HG03571 (cell line): ENCODE measurements around the gene PLXNA4.

Experiments used
- ATAC-seq: cut with Tn5 transposase; IDR thresholded peaks from one replicate; pipeline ENCODE4 v1.9.1; 2021; ENCODE audit not compliant: unreplicated experiment

Gene PLXNA4

DNA sequence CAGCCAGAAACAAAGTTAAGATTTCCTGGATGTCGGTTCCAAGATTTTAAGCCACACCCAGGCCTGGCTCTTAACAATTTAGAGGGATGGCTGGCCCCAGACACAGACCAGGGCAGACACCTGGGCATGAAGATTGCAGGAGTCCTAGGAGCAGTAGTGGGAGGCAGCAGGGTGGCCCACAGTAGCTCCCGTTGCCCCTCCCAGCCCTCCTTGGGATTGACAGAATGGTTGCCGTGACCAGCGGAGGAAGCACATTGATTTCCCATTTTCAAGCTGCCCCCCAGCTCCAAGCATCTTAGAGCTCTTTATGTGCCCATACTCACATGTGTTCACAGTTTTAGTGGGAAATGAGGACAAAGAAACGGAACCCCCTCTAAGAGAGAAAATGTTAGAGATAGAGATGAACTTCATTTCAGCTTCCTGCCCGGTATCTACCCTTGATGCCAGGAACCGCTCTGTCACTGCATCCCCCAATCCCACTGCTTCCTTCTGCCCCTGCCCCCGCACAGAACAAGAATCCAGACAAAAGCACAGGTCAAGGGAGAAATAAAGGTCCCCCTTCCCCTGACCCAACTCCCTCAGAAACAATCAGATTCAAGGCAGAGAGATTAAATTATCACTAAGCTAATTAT lies 101.1 kb downstream of the PLXNA4 start:
- no peak for ATAC-seq

DNA sequence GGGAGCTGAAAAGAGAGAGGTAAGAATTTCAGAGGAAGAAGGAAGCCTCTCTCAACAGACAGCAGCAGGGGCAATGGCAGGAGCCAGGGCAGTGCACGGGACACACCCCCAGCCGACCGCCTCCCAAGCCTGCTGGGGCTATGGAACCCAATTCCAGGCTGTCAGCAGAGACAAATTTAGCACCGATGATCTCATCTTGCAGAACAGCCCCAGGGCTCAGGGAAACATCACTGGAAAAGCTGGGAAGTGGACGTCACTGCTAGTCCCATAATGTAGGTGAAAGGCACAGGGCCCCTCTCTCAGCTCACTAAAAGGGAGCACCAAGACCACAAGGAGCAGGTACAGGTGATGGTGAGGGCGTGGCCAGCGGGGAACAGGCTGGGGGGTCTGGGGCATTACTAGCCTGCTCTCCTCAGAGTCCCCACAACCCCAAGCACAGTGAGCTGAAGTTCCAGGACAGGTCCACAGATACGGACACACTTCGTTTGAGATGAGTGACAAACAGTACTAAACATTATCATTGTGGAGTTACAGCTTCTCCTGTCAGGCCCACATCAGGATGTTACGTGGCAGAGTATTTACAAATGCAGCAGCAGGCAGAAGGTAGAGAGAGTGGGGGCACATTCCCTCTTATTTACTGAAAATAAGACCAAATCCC lies 103.7 kb downstream of the PLXNA4 start:
- no peak for ATAC-seq

DNA sequence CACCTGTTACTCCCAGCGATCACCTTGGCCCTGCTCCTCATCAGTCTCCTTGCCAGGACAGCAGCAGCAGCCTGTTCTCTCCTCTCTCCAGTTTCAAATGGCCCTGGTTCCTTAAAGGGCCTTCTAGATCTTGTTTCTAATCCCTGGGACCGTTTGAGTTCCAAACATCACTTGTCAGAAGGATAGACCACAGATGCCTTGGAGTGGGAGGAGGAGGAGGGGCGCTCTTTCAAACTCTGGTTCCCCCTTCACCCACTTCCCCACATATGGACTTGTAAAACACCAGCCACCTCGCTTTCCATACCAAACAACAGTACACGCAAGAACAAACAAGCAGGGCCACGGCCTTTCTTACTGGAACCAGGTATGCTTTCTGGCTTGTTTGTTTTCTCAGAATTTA lies 104.8 kb downstream of the PLXNA4 start:
- ATAC-seq: no peak

DNA sequence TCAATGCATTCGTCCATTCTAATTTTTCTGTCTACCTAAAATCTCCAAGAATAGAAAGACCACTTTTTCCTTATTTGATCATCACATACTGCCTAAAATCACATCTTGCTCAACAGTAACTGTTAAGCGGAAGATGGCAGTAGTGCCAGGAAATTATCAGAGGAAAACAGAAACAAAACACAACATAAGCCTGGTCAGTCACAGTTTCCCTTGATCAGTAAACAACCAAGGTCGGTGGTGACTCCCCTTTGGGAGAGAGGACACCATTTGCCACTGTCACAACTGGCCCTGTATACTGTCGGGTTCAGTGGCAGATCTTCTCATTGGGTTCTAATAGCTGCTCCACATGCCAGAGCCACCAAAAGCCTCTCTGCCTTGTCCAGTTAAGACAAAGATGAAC lies 106.6 kb downstream of the PLXNA4 start:
- no peak for ATAC-seq

DNA sequence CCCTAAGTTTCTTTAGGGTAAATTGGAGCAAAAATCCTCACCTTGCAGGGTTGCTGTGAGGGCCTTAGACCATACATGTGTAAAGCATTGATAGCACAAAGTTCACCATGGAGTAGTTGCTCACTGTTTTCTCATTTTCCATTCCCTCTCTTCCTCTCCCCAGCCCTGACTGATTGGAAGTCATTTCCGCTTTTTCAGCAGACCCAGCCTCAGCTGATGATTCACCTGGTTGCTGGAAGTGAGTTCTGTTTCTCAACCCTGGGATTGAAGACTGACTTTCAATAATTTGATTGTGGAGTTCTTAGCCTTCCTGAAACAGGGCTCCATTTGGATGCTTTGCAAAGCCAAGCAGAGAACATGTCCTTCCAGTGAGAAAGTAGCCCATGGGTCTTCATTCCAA lies 107.0 kb downstream of the PLXNA4 start:
- no peak for ATAC-seq

DNA sequence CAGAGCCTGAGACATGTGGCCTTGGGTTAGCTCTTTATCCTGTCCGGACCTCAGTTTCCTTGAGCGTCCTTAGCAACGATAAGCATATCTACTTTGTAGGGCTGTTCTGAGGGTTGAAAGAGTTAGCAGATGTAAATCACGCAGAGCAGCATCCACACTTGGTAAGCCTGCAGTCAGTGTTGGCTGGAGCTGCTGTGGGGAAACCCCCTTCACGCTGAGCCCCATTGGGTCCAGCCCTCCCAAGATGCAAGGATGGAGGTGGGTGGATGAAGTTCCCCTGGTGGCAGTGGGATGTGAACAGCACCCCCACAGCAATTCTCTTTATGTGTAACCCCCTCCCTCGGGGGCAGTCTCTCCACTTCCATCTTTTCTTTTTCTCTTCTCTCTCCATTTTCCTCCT lies 109.9 kb downstream of the PLXNA4 start:
- ATAC-seq: no peak

DNA sequence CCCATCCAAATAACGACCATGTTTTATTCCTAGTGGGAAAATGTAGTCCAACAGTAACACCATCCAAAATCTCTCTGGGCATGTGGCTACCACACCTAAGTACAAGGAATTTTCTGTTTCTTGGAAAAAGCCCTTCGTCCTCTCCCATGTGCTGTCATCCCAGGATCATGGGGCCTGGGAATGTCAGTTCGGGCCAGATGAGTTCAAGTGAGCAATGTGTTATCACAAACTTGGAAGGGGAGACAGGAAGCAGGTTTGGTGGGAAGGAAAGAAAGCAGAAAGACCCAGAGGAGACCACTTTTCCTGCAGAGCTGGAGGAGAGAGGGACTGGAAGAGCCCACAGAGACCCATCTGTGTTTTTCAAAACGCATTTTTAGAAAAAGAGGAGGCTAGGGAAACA lies 110.8 kb downstream of the PLXNA4 start:
- no peak for ATAC-seq

DNA sequence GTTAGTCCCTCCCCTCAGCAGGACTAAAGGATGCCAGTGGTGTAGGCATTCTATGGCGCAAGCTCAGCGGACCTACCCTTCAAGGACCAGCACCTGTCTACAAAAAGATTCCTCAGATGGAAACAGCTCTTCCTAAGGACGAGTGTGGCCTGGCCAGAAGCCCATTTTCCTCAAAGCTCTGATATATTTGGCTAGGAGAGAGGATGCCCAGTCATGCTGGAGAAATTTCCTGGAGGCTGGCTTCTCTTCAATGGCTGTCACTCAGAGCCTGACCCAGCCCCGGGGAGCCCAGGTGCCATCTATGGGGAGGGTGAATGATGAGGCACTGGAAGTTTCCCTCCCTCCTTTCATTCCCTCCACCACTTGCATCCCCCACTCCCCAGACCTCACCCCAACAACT lies 111.5 kb downstream of the PLXNA4 start:
- no peak for ATAC-seq

DNA sequence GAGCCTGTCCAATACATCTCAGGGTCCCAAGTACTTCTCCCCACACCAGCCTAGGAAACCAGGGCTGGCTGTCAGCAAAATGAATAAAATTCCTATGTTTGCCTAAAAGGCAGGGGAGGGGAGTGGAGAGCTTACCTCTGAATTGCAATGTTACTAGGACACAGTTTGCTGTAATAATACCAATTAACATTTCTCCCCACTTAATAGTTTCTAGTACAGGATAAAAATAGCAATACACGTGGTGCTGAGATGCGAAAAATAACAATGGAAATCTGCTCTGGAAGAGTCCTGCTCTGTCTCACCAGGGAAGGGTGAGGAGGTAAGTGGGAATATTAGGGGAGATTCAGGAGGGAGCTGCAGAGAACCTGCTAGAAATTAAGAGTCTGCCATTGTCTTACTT lies 112.3 kb downstream of the PLXNA4 start:
- ATAC-seq: no peak

DNA sequence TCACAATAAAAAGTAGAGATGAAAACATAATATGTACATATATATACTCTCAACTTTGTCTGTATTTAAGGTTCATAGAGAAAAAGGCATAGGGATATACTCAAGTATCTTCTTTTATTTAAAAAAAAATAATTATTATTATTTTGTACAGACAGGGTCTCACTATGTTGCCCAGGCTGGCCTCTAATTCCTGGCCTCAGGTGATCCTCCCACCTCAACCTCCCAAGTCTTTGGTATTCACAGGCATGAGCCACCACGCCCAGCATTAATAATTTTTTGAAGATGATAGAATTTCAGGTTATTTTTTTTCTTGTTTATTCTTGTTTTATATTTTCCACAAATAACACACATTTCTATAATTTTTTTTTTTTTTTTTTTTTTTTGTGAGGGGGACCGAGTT lies 113.8 kb downstream of the PLXNA4 start:
- no peak for ATAC-seq

DNA sequence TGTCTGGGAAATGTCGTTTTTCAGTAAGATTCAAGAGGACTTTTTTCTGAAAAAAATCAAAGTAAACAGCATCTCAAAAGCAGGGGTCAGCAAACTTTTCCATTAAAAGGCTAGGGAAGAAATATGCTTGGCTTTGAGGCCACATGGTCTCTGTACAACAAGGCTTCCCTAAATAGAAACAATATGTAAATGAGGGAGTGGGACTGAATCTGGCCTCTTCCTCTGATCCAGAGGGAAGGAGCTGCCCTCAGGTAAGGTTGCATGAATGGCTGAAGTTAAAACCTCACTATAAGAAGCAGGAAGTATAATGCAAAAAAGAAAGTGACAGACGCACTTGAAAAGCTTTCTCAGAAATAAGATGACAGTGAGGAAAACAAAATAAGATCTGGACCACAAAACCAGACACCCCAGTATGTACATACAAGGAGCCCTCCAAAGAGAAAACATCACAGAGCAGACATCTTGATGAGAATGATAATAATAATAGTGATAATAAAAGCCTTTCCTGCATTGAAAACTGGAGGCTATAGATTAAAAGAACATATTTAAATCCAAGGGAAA lies 115.2 kb downstream of the PLXNA4 start:
- no peak for ATAC-seq

DNA sequence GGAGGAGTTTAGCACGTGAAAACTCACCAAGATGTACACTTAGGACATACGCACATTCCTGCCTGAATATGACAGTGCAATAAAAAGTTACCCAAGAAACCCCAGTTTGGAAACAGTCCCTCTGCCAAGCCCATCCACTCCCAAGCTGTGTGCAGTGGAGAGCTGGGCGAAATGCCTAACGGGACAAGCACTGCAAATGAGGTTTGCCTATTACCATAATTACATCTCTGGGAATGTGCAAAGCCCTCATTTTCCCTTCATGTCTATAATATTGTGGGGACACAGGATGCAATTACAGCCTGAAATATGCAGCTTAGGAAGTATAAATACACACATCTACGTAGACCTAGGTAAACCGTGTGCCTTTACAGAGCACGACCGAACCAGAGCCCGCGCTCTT lies 117.5 kb downstream of the PLXNA4 start:
- no peak for ATAC-seq

DNA sequence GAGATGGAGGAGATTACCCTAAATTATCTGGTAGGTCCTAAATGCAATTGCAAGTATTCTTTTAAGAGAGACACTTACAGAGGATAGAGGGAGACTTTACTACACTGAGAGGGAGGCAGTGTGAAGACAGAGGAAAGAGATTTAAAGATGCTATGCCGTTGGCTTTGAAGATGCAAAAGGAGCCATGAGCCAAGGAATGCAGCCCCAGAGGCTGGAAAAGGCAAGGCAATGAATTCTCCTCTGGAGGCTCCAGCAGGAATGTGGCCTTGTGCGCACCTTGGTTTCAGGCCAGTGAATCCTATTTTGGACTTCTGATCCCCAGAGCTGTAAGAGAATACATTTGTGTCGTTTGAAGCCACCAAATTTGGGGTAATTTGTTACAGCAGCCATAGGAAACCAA lies 118.6 kb downstream of the PLXNA4 start:
- ATAC-seq: no peak

DNA sequence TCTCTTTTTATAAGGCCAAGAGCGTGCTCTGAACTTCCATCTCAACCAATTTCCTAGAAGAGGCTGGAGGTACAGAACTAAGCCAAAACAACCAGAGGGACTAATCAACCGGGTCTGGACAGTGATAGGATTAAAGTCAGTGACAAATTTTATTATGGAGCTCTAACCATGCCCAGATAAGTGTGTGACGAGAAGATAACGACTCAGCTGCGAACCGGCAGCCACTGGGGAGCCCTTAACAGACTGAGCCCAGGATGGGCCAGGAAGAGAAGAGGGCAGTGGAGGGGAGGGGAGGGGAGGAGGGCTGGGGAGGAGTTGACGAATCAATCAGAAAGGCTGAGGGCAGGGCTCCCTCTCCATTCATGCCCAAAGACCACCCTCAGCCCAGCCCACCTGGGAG lies 119.9 kb downstream of the PLXNA4 start:
- ATAC-seq: no peak

DNA sequence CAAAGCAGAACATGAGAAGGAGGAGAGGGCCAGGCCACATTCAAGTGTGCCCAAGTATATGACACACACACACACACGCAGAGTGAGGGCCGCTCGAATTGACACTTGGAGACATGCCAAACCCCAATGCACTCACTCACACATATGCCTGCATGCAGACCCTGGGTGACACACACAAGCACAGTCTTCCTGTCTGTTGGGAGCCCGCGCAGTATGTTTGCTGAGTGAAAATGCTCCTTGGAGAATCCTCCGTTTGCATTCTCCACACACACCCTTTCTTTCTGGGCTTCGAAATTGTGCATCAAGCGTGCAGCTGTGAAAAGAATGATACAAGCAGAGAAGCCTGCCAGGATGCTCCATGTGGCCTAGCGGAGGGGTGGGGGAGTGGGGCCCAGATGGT lies 120.9 kb downstream of the PLXNA4 start:
- ATAC-seq: no peak

DNA sequence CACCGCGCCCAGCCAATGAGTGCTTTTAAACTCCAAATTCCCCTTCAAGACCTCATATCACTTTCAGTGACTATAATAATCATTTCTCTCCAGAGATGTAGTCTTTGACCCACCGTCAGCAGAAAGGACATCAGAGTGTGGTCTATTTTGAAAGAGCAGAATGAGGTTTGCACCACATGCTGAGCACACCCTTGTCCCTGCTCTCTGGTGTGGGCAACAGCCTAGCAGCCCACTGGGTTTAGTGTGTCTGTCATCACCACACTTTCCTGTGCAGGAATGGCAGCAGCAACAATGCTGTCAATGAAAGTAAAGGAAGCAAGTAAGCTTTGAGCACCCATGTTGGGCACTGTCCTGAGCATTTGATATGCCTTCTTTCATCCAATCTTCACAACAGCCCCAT lies 122.4 kb downstream of the PLXNA4 start:
- ATAC-seq: no peak

DNA sequence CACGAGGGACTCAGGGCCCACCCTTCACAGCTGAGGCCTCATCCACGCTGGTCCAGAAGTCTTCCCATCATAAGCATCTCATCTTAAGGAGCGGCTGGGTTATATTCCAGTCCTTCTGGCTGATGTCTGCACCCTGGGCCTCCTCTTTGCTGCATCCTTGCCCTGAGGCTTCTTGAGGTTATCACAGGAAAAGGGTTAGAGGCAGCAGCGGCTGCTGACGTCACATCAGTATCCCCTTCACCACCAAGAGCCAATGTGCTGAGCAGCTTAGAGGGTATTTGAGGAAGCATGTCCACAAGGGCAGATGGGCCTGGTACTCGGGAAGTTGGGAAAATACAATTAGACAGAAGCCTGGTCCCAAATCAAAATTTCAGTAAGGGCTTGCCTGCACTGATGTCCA lies 125.1 kb downstream of the PLXNA4 start:
- ATAC-seq: no peak

DNA sequence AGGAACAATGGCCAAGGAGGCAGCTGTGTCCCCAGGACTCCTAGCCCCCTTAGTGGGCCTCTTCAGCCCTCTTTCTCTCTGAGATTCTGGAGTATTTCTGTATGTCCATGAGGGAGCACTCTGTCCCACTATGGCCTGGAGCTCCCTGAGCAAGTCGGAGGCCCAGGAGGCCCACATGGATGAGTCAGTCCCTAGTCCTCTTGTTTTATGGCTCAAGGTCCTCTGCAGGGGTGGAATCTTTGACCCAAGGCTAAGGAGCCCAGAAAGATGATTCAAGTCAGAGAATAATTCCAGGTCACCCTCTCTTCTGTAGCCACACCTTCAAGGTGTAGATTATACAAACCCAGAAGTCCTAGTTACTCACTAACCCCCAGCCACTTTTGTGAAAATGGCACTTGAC lies 125.6 kb downstream of the PLXNA4 start:
- ATAC-seq: no peak

DNA sequence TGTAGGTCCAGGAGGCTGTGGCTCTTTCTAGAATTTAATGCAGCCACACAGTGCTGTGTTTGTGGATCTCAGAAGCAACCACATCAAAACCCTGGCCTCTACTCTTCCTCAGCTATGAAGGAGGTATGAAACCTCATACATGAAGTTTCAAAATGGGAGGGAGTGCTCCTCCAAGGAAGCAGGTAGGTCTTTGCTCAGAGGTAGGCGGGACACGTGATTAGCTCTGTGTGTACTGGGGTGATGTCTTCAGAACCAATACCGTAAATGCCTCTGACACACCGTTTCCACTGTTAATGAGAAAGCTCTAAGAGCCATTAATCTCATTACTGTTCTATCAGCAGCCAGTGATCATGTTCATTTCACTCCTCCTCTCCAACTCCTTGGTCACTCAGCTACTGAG lies 126.1 kb downstream of the PLXNA4 start:
- no peak for ATAC-seq

DNA sequence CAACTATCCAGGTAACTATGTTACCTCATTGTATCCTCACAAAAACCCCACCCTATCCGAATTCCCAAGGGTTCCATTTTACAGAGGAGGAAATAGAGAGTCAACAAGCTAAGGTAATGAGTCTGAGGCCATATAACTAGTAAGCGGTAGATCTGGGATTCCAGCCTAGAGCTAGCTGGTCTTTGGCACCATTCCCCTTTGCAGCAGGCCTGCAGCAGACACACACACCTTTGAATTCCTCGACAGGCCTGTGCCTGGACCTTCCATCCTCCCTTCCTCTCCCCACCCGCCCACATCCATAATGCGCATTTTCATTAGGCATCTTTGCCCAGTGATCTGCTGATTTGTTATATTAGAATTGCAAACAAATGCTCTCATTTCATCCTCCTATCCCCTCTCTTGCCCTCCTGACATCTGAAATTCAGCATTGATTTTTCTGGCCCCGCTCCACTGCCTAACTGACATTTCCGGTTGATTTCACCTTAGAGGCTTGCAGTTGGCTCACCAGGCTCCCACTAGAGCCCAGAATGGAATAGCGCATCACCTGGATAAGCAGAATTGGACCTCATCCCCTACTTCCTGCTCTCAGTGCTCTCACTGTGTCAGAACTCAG lies 129.5 kb downstream of the PLXNA4 start:
- ATAC-seq: no peak

DNA sequence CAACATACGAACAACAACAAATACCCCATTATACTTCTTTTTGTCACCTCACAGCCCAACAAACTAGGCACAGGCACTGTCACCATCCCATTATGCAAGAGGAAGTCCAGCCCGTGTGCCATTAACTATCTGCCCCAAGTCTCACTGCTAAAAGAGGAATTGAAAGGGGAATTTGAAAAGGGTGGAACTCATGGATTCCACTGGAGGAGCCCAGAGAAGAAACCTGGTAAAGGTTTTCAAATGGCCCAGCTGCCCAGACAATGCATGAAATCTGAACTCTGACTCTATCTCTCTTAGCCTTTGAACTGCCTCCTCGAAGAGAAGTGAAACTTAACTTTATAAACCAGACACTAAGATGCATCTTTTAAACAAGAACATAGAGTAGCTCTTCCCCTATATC lies 130.0 kb downstream of the PLXNA4 start:
- ATAC-seq: no peak

DNA sequence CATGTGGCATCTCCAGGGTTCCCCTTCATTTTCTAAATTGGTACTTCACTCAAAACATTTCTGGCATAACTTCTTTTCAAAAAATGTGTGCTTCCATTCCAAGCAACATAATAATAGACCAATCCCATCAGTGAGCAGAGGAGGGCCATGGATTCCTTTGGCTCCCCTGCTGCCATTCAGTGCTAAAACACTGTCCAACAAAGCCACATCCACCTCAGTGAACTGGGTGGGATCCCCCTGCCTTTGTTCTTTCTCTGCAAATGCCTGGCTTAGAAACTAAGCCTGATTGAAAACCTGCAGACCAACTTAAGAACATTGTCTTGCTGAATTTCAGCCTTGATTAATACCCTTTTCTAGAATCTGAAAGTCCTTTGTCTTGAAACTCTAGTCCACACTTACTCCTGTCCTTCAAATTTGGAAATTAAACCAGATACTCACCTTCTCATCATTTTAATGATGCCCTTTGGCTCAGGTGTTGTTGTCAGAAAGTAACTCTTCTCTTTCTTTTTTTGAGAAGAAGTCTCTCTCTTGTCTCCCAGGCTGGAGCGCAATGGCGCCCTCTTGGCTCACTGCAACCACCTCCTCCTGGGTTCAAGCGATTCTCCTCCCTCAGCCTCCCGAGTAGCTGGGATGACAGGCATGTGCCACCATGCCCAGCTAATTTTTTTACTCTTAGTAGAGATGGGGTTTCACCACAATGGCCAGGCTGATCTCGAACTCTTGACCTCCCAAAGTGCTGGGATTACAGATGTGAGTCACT lies 132.3 kb downstream of the PLXNA4 start:
- no peak for ATAC-seq
